WTC11 (cell line): ENCODE measurements around the gene CPVL. TPM values are rescaled to one million over a fixed set of nuclear protein-coding genes. Genes with fewer than 3 reads are reported as not detected.

ENCODE experiments used
- ATAC-seq: fragments of 200-7000 bp; cut with Tn5 transposase; 2 replicates; pipeline ENCODE4 v1.10.0; 2021; ENCODE audit warnings: mild to moderate bottlenecking, moderate library complexity
- CTCF ChIA-PET: fragments of 300-600 bp; sonication (Branson Sonifier 250); formaldehyde crosslinking; loops from one replicate; lab custom pipeline; 2021; ENCODE audit warnings: antibody characterized with exemption; lab: Charles Lee
- POLR2A ChIA-PET: fragments of 350-600 bp; sonication (Branson Sonifier 250); formaldehyde crosslinking; loops from one replicate; lab custom pipeline; 2021; ENCODE audit warnings: antibody characterized with exemption; lab: Charles Lee
- DNase-seq: peaks from one replicate; pipeline ENCODE4 v3.0.0; 2021; ENCODE audit warnings: low spot score
- H3K27ac Mint-ChIP-seq: 2 replicates; pipeline ENCODE4 v1.8.0; 2021; ENCODE audit warnings: mixed read lengths
- H3K27me3 Mint-ChIP-seq: 2 replicates; pipeline ENCODE4 v1.8.0; 2021; ENCODE audit warnings: low read depth, mild to moderate bottlenecking, moderate library complexity, mixed read lengths
- H3K36me3 Mint-ChIP-seq: 2 replicates; pipeline ENCODE4 v1.8.0; 2021; ENCODE audit warnings: mixed read lengths
- H3K4me1 Mint-ChIP-seq: 2 replicates; pipeline ENCODE4 v1.8.0; 2022; ENCODE audit warnings: mixed read lengths
- H3K4me3 Mint-ChIP-seq: 2 replicates; pipeline ENCODE4 v1.8.0; 2021; ENCODE audit warnings: mild to moderate bottlenecking, moderate library complexity, mixed read lengths
- H3K9me3 Mint-ChIP-seq: 2 replicates; pipeline ENCODE4 v1.8.0; 2021; ENCODE audit warnings: mixed read lengths
- ATF6 ChIP-seq: sonication (generic); formaldehyde crosslinking; IDR thresholded peaks from 2 replicates; pipeline ENCODE4 v1.8.1; 2023; ENCODE audit warnings: mild to moderate bottlenecking, missing genetic modification reagents
- CREB1 ChIP-seq: sonication (generic); formaldehyde crosslinking; IDR thresholded peaks from 2 replicates; pipeline ENCODE4 v1.8.0; 2023; ENCODE audit warnings: mild to moderate bottlenecking, missing genetic modification reagents
- E2F4 ChIP-seq: sonication (generic); formaldehyde crosslinking; IDR thresholded peaks from 2 replicates; pipeline ENCODE4 v1.8.1; 2022; ENCODE audit warnings: low read depth, mild to moderate bottlenecking, moderate library complexity, missing genetic modification reagents, borderline replicate concordance
- FOXP1 ChIP-seq: sonication (generic); formaldehyde crosslinking; IDR thresholded peaks from 2 replicates; pipeline ENCODE4 v1.8.0; 2022; ENCODE audit warnings: missing genetic modification reagents, mild to moderate bottlenecking, moderate library complexity, borderline replicate concordance
- FOXP4 ChIP-seq: sonication (generic); formaldehyde crosslinking; IDR thresholded peaks from 2 replicates; pipeline ENCODE4 v1.8.0; 2022; ENCODE audit warnings: mild to moderate bottlenecking, missing genetic modification reagents
- HMGA2 ChIP-seq: fragments of 250-450 bp; sonication (Bioruptor Pico); IDR thresholded peaks from 2 replicates; pipeline ENCODE4 v1.4.0; 2021; ENCODE audit warnings: mild to moderate bottlenecking, moderate library complexity
- JAZF1 ChIP-seq: fragments of 250-450 bp; sonication (Bioruptor Pico); IDR thresholded peaks from 2 replicates; pipeline ENCODE4 v1.9.0; 2021; ENCODE audit warnings: moderate library complexity, mild to moderate bottlenecking, inconsistent platforms
- JUN ChIP-seq: sonication (generic); formaldehyde crosslinking; IDR thresholded peaks from 2 replicates; pipeline ENCODE4 v1.8.0; 2023; ENCODE audit warnings: mild to moderate bottlenecking, missing genetic modification reagents
- MYBL2 ChIP-seq: sonication (generic); formaldehyde crosslinking; IDR thresholded peaks from 2 replicates; pipeline ENCODE4 v1.8.1; 2023; ENCODE audit warnings: mild to moderate bottlenecking, moderate library complexity, missing genetic modification reagents
- NR1H2 ChIP-seq: sonication (generic); formaldehyde crosslinking; IDR thresholded peaks from 2 replicates; pipeline ENCODE4 v1.9.0; 2021; ENCODE audit warnings: mild to moderate bottlenecking, moderate library complexity, missing genetic modification reagents
- NR3C1 ChIP-seq: sonication (generic); formaldehyde crosslinking; conservative IDR thresholded peaks from 2 replicates; pipeline ENCODE4 v1.8.1; 2023; ENCODE audit warnings: low read depth, mild to moderate bottlenecking, missing genetic modification reagents
- PRDM15 ChIP-seq: sonication (generic); formaldehyde crosslinking; IDR thresholded peaks from 2 replicates; pipeline ENCODE4 v1.8.0; 2022; ENCODE audit warnings: missing genetic modification reagents
- SMAD4 ChIP-seq: sonication (generic); formaldehyde crosslinking; IDR thresholded peaks from 2 replicates; pipeline ENCODE4 v1.8.0; 2022; ENCODE audit warnings: mild to moderate bottlenecking, missing genetic modification reagents
- ZBTB21 ChIP-seq: sonication (generic); formaldehyde crosslinking; IDR thresholded peaks from 2 replicates; pipeline ENCODE4 v1.8.1; 2023; ENCODE audit warnings: mild to moderate bottlenecking, missing genetic modification reagents, borderline replicate concordance
- ZNF416 ChIP-seq: fragments of 250-450 bp; sonication (Bioruptor Pico); IDR thresholded peaks from 2 replicates; pipeline ENCODE4 v1.9.0; 2021; ENCODE audit warnings: mild to moderate bottlenecking, inconsistent platforms
- ZNF512 ChIP-seq: sonication (generic); formaldehyde crosslinking; IDR thresholded peaks from 2 replicates; pipeline ENCODE4 v1.8.1; 2022; ENCODE audit warnings: missing genetic modification reagents, borderline replicate concordance
- ZNF671 ChIP-seq: fragments of 250-450 bp; sonication (Bioruptor Pico); IDR thresholded peaks from 2 replicates; pipeline ENCODE4 v1.8.0; 2021; ENCODE audit warnings: mild to moderate bottlenecking
- ZSCAN18 ChIP-seq: fragments of 250-450 bp; sonication (Bioruptor Pico); IDR thresholded peaks from 2 replicates; pipeline ENCODE4 v2.1.2; 2022; ENCODE audit warnings: mild to moderate bottlenecking, moderate library complexity
- total RNA-seq: library from RNA; stranded (reverse); gene quantifications from 3 replicates; pipeline ENCODE4 v1.2.3, GENCODE V29; 2021

Gene CPVL
- total RNA-seq, 1 experiment from 2014 or later, result 34.2 TPM

- no peak for ATAC-seq
- Mint-ChIP-seq H3K27me3 (no peaks in the 10 kb centered on the region), H3K9me3 (no peaks in the 10 kb centered on the region), H3K4me1 (peaks cover 45% of the 10 kb centered on the region), H3K27ac (no peak overlapping the region), H3K36me3 (no peaks in the 10 kb centered on the region), H3K4me3 (no peak overlapping the region)
- DNase-seq, result no peak
- POLR2A ChIA-PET, result no interaction called here
- CTCF ChIA-PET, result interaction anchor here (0.7 kb wide), 1 partner anchor 100 kb away, joined by 4 read pairs; no protein-coding TSS in a partner anchor
- TF ChIP-seq NR3C1 (CRISPR knock-in tag) (no peak), FOXP4 (CRISPR knock-in tag) (no peak), CREB1 (CRISPR knock-in tag) (no peak), ATF6 (CRISPR knock-in tag) (no peak), HMGA2 (CRISPR knock-in tag) (no peak), ZNF512 (CRISPR knock-in tag) (no peak), SMAD4 (CRISPR knock-in tag) (no peak), E2F4 (no peak), MYBL2 (CRISPR knock-in tag) (no peak), NR1H2 (CRISPR knock-in tag) (no peak), ZBTB21 (no peak), ZNF671 (no peak), JAZF1 (CRISPR knock-in tag) (no peak), JUN (no peak), ZNF416 (CRISPR knock-in tag) (no peak), FOXP1 (no peak), ZSCAN18 (CRISPR knock-in tag) (no peak), PRDM15 (no peak)
Observed at GRCh38 chr7:28988091-28988490, 158.2 kb downstream of the CPVL start.
